ENCODE data around the gene ZBTB7B. TPM values are rescaled to one million over a fixed set of nuclear protein-coding genes. Genes with fewer than 3 reads are reported as not detected.
A peak's percentile ranks its signal among the peaks of the same experiment; 100 is the strongest.

The ZBTB7B gene
- total RNA-seq, 2 donors from 2014 or later = 35.3 to 66.3 TPM

GRCh38 chr1:155057788-155058211 is 55.2 kb downstream of the ZBTB7B start:
- Histone ChIP-seq H3K27ac (no peak overlapping the region), H3K27me3 (replicated peaks; ENCODE audit: insufficient read depth) (no peaks in the 10 kb centered on the region), H3K4me3 (no peak overlapping the region), H3K4me1 (ENCODE audit: control insufficient read depth in 1 of 2, low read depth in 2 of 2) (peaks cover 12 to 16% of the 10 kb centered on the region in 2 donors), H3K36me3 (peaks cover 15% of the 10 kb centered on the region), H3K9me3 (no peaks in the 10 kb centered on the region)
- DNase-seq (ENCODE audit: low spot score) = no peak
- TF ChIP-seq CTCF (IDR thresholded peaks at IDR 0.05) = no peak
- ATAC-seq (ENCODE audit: insufficient number of reproducible peaks, low FRiP score, low read depth) = no peak

GRCh38 chr1:155060736-155061135 is 58.1 kb downstream of the ZBTB7B start:
- H3K27me3 ChIP-seq (replicated peaks; ENCODE audit: insufficient read depth) = no peaks in the 10 kb centered on the region
- no peak for TF ChIP-seq CTCF (IDR thresholded peaks at IDR 0.05)
- H3K9me3 ChIP-seq = no peaks in the 10 kb centered on the region

GRCh38 chr1:155061381-155062150 is 59.0 kb downstream of the ZBTB7B start:
- Histone ChIP-seq H3K27ac (no peak overlapping the region), H3K27me3 (replicated peaks; ENCODE audit: insufficient read depth) (no peaks in the 10 kb centered on the region), H3K4me3 (no peak overlapping the region), H3K4me1 (ENCODE audit: control insufficient read depth in 1 of 2, low read depth in 2 of 2) (peaks cover 18 to 35% of the 10 kb centered on the region in 2 donors), H3K9me3 (no peaks in the 10 kb centered on the region), H3K36me3 (peaks cover 11% of the 10 kb centered on the region)
- DNase-seq (ENCODE audit: low spot score) = peak; percentile 71
- no peak for ATAC-seq (ENCODE audit: insufficient number of reproducible peaks, low FRiP score, low read depth)
- TF ChIP-seq CTCF (IDR thresholded peaks at IDR 0.05) = peak; percentile 99

More at GRCh38 chr1:155060736-155061135, 58.1 kb downstream of the ZBTB7B start:
- ATAC-seq (ENCODE audit: insufficient number of reproducible peaks, low FRiP score, low read depth) (no peak), DNase-seq (ENCODE audit: low spot score) (no peak)
- Histone ChIP-seq H3K27ac (no peak overlapping the region), H3K36me3 (peaks cover 11% of the 10 kb centered on the region), H3K4me1 (ENCODE audit: control insufficient read depth in 1 of 2, low read depth in 2 of 2) (peaks cover 18 to 35% of the 10 kb centered on the region in 2 donors), H3K4me3 (no peak overlapping the region)

- no peak for DNase-seq (ENCODE audit: low spot score)
- no peaks in the 10 kb centered on the region for H3K27me3 ChIP-seq (replicated peaks; ENCODE audit: insufficient read depth)
- TF ChIP-seq CTCF (IDR thresholded peaks at IDR 0.05) = no peak
- no peak overlapping the region for H3K27ac ChIP-seq
- peak overlapping the region; percentile 96 for H3K4me3 ChIP-seq
- ATAC-seq (ENCODE audit: insufficient number of reproducible peaks, low FRiP score, low read depth) = no peak
- H3K36me3 ChIP-seq = peaks cover 11% of the 10 kb centered on the region
- H3K4me1 ChIP-seq (ENCODE audit: control insufficient read depth in 1 of 2, low read depth in 2 of 2) = peaks cover 18 to 35% of the 10 kb centered on the region in 2 donors
- H3K9me3 ChIP-seq = no peaks in the 10 kb centered on the region
These were observed 59.6 kb downstream of the ZBTB7B start for GRCh38 chr1:155062151-155062686.

GRCh38 chr1:155062702-155063411 is 60.3 kb downstream of the ZBTB7B start:
- peaks cover 18 to 35% of the 10 kb centered on the region in 2 donors for H3K4me1 ChIP-seq (ENCODE audit: control insufficient read depth in 1 of 2, low read depth in 2 of 2)
- DNase-seq (ENCODE audit: low spot score) (no peak), ATAC-seq (ENCODE audit: insufficient number of reproducible peaks, low FRiP score, low read depth) (no peak)
- H3K27ac ChIP-seq = no peak overlapping the region
- peak; percentile 68 for TF ChIP-seq CTCF (IDR thresholded peaks at IDR 0.05)
- H3K9me3 ChIP-seq = no peaks in the 10 kb centered on the region
- H3K27me3 ChIP-seq (replicated peaks; ENCODE audit: insufficient read depth) = no peaks in the 10 kb centered on the region
- H3K4me3 ChIP-seq = peak overlapping the region; percentile 96
- peaks cover 11% of the 10 kb centered on the region for H3K36me3 ChIP-seq
